Measurements from ENCODE around the gene NUBPL. TPM values are rescaled to one million over a fixed set of nuclear protein-coding genes. Genes with fewer than 3 reads are reported as not detected.
"Not testable (repeated sequence)": the region's sequence is repeated elsewhere in the genome, so short reads cannot be mapped to it uniquely, and the experiment has no call there.

The NUBPL gene
- total and polyA plus RNA-seq, 5 donors from 2014 or later = 4.2 to 9.9 (median 7.8) TPM

DNA sequence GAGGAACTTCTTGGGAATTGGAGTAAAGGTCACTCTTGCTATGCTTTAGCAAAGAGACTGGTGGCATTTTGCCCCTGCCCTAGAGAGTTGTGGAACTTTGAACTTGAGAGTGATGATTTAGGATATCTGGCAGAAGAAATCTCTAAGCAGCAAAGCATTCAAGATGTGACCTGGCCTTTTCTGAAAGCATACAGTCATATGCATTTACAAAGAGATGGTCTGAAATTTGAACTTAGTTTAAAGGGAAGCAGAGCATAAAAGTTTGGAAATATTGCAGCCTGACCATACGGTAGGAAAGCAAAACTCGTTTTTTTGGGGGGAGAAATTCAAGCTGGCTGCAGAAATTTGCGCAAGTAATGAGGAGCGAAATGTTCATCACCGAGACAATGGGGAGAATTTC is 60.9 kb downstream of the NUBPL start:
- no peak overlapping the region for H3K4me3 Mint-ChIP-seq
- DNase-seq (no peak), ATAC-seq (ENCODE audit: low read depth in 2 of 2) (no peak)
- Histone ChIP-seq H3K9me3 (ENCODE audit: control insufficient read depth in 2 of 2, low read length in 2 of 2) (peaks cover 10 to 23% of the 10 kb centered on the region in 2 experiments), H3K4me3 (ENCODE audit: low read depth, low read length) (no peak overlapping the region), H3K27ac (ENCODE audit: insufficient read depth, low read length, poor library complexity, severe bottlenecking) (no peak overlapping the region), H3K4me1 (ENCODE audit: control insufficient read depth, insufficient read depth, low read length, poor library complexity, severe bottlenecking) (no peaks in the 10 kb centered on the region), H3K27me3 (ENCODE audit: control insufficient read depth, insufficient read depth, low read length) (no peaks in the 10 kb centered on the region), H3K36me3 (ENCODE audit: control insufficient read depth, insufficient read depth, low read length) (peaks cover 2% of the 10 kb centered on the region)
- peaks cover 5 to 46% (median 20%) of the 10 kb centered on the region in 7 donors for H3K9me3 Mint-ChIP-seq
- peaks cover 51% of the 10 kb centered on the region for H3K36me3 Mint-ChIP-seq
- H3K27me3 Mint-ChIP-seq = no peaks in the 10 kb centered on the region
- peaks cover 0 to 16% (median 11%) of the 10 kb centered on the region in 4 donors for H3K4me1 Mint-ChIP-seq
- no peak overlapping the region for H3K27ac Mint-ChIP-seq

DNA sequence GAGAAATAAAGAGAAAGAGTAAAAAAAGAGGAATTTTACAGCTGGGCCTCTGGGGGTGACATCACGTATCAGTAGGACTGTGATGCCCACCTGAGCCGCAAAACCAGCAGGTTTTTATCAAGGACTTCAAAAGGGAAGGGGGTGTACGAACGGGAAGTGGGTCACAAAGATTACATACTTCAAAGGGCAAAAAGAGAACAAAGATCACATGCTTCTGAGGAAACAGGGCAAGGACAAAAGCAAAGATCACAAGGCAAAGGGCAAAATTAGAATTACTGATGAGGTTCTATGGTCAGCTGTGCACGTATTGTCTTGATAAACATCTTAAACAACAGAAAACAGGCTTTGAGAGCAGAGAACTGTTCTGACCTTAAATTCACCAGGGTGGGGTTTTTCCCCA is 91.7 kb downstream of the NUBPL start:
- peaks cover 0 to 24% (median 20%) of the 10 kb centered on the region in 7 donors for H3K9me3 Mint-ChIP-seq
- not testable (repeated sequence) for H3K4me3 Mint-ChIP-seq; ATAC-seq (ENCODE audit: low read depth in 2 of 2); H3K27ac Mint-ChIP-seq; H3K27ac ChIP-seq (ENCODE audit: insufficient read depth, low read length, poor library complexity, severe bottlenecking); H3K27me3 ChIP-seq (ENCODE audit: control insufficient read depth, insufficient read depth, low read length); DNase-seq; H3K27me3 Mint-ChIP-seq; H3K4me1 Mint-ChIP-seq; H3K4me3 ChIP-seq (ENCODE audit: low read depth, low read length); H3K4me1 ChIP-seq (ENCODE audit: control insufficient read depth, insufficient read depth, low read length, poor library complexity, severe bottlenecking); H3K36me3 ChIP-seq (ENCODE audit: control insufficient read depth, insufficient read depth, low read length)
- H3K9me3 ChIP-seq (ENCODE audit: control insufficient read depth in 2 of 2, low read length in 2 of 2) = peaks cover 14% of the 10 kb centered on the region in 2 experiments
- H3K36me3 Mint-ChIP-seq = peaks cover 39% of the 10 kb centered on the region

DNA sequence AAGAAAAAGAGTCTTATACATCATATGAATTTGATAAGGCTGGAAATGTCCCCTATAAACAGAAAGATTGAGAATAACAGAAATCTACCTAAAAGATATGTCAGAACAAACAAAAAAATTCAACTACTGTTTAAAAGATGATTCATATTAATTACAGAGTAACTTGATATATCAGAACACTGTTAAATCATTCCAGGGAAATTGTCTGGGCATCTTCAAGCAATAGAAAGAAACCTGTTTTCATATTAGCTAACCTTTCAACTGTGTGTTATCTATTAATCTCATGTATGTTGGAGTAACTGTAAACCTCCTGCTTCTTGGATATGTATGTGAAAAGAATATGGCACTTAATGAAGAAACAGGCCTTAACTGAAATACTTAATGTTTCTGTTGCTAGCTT is 96.7 kb downstream of the NUBPL start:
- Mint-ChIP-seq H3K4me3 (no peak overlapping the region), H3K9me3 (peaks cover 0 to 20% (median 8%) of the 10 kb centered on the region in 7 donors), H3K27me3 (no peaks in the 10 kb centered on the region), H3K4me1 (peaks cover 9 to 21% (median 19%) of the 10 kb centered on the region in 4 donors), H3K27ac (no peak overlapping the region), H3K36me3 (peaks cover 30% of the 10 kb centered on the region)
- Histone ChIP-seq H3K4me1 (ENCODE audit: control insufficient read depth, insufficient read depth, low read length, poor library complexity, severe bottlenecking) (no peaks in the 10 kb centered on the region), H3K36me3 (ENCODE audit: control insufficient read depth, insufficient read depth, low read length) (no peaks in the 10 kb centered on the region), H3K27ac (ENCODE audit: insufficient read depth, low read length, poor library complexity, severe bottlenecking) (no peak overlapping the region), H3K4me3 (ENCODE audit: low read depth, low read length) (no peak overlapping the region), H3K9me3 (ENCODE audit: control insufficient read depth in 2 of 2, low read length in 2 of 2) (peaks cover 3% of the 10 kb centered on the region in 2 experiments), H3K27me3 (ENCODE audit: control insufficient read depth, insufficient read depth, low read length) (no peaks in the 10 kb centered on the region)
- DNase-seq = no peak
- ATAC-seq (ENCODE audit: low read depth in 2 of 2) = no peak

GRCh38 chr14:31659278-31659677 is 98.1 kb downstream of the NUBPL start:
- peaks cover 24% of the 10 kb centered on the region for H3K36me3 Mint-ChIP-seq

GRCh38 chr14:31660191-31660590 is 99.0 kb downstream of the NUBPL start:
- H3K27me3 Mint-ChIP-seq = no peaks in the 10 kb centered on the region
- H3K27ac ChIP-seq (ENCODE audit: insufficient read depth, low read length, poor library complexity, severe bottlenecking) = no peak overlapping the region
- H3K36me3 Mint-ChIP-seq = peaks cover 21% of the 10 kb centered on the region
- peaks cover 14 to 23% (median 21%) of the 10 kb centered on the region in 4 donors for H3K4me1 Mint-ChIP-seq
- no peak overlapping the region for H3K27ac Mint-ChIP-seq
- H3K4me3 ChIP-seq (ENCODE audit: low read depth, low read length) = no peak overlapping the region
- H3K4me1 ChIP-seq (ENCODE audit: control insufficient read depth, insufficient read depth, low read length, poor library complexity, severe bottlenecking) = no peaks in the 10 kb centered on the region
- no peaks in the 10 kb centered on the region for H3K27me3 ChIP-seq (ENCODE audit: control insufficient read depth, insufficient read depth, low read length)
- H3K4me3 Mint-ChIP-seq = no peak overlapping the region
- ATAC-seq (ENCODE audit: low read depth in 2 of 2) (no peak), DNase-seq (no peak)
- no peaks in the 10 kb centered on the region for H3K36me3 ChIP-seq (ENCODE audit: control insufficient read depth, insufficient read depth, low read length)
- H3K9me3 Mint-ChIP-seq = peaks cover 3 to 20% (median 5%) of the 10 kb centered on the region in 7 donors
- H3K9me3 ChIP-seq (ENCODE audit: control insufficient read depth in 2 of 2, low read length in 2 of 2) = no peaks in the 10 kb centered on the region

More at GRCh38 chr14:31659278-31659677, 98.1 kb downstream of the NUBPL start:
- Histone ChIP-seq H3K4me1 (ENCODE audit: control insufficient read depth, insufficient read depth, low read length, poor library complexity, severe bottlenecking) (no peaks in the 10 kb centered on the region), H3K27me3 (ENCODE audit: control insufficient read depth, insufficient read depth, low read length) (no peaks in the 10 kb centered on the region), H3K36me3 (ENCODE audit: control insufficient read depth, insufficient read depth, low read length) (no peaks in the 10 kb centered on the region), H3K27ac (ENCODE audit: insufficient read depth, low read length, poor library complexity, severe bottlenecking) (no peak overlapping the region), H3K9me3 (ENCODE audit: control insufficient read depth in 2 of 2, low read length in 2 of 2) (no peaks in the 10 kb centered on the region), H3K4me3 (ENCODE audit: low read depth, low read length) (no peak overlapping the region)
- H3K4me3 Mint-ChIP-seq = peak overlapping the region in 1 of 4 donors; percentile 5
- DNase-seq (no peak), ATAC-seq (ENCODE audit: low read depth in 2 of 2) (no peak)
- peaks cover 0 to 18% (median 8%) of the 10 kb centered on the region in 7 donors for H3K9me3 Mint-ChIP-seq
- H3K27ac Mint-ChIP-seq = peak overlapping the region in 1 of 3 donors; percentile 63
- H3K4me1 Mint-ChIP-seq = peaks cover 14 to 23% (median 22%) of the 10 kb centered on the region in 4 donors
- no peaks in the 10 kb centered on the region for H3K27me3 Mint-ChIP-seq

GRCh38 chr14:31660728-31661127 is 99.5 kb downstream of the NUBPL start:
- ATAC-seq (ENCODE audit: low read depth in 2 of 2) = no peak
- Mint-ChIP-seq H3K4me1 (peaks cover 14 to 23% (median 23%) of the 10 kb centered on the region in 4 donors), H3K9me3 (peaks cover 3 to 24% (median 8%) of the 10 kb centered on the region in 7 donors)

GRCh38 chr14:31668348-31668747 is 107.1 kb downstream of the NUBPL start:
- H3K36me3 Mint-ChIP-seq = peaks cover 36% of the 10 kb centered on the region
- no peak overlapping the region for H3K4me3 Mint-ChIP-seq
- H3K27me3 ChIP-seq (ENCODE audit: control insufficient read depth, insufficient read depth, low read length) = no peaks in the 10 kb centered on the region
- no peak for ATAC-seq (ENCODE audit: low read depth in 2 of 2)
- no peaks in the 10 kb centered on the region for H3K9me3 ChIP-seq (ENCODE audit: control insufficient read depth in 2 of 2, low read length in 2 of 2)
- no peaks in the 10 kb centered on the region for H3K27me3 Mint-ChIP-seq
- H3K36me3 ChIP-seq (ENCODE audit: control insufficient read depth, insufficient read depth, low read length) = no peaks in the 10 kb centered on the region
- DNase-seq = no peak
- H3K9me3 Mint-ChIP-seq = peaks cover 6 to 40% (median 11%) of the 10 kb centered on the region in 7 donors
- H3K4me3 ChIP-seq (ENCODE audit: low read depth, low read length) = no peak overlapping the region
- H3K27ac ChIP-seq (ENCODE audit: insufficient read depth, low read length, poor library complexity, severe bottlenecking) = no peak overlapping the region
- peaks cover 0 to 14% (median 5%) of the 10 kb centered on the region in 4 donors for H3K4me1 Mint-ChIP-seq
- H3K27ac Mint-ChIP-seq = no peak overlapping the region
- no peaks in the 10 kb centered on the region for H3K4me1 ChIP-seq (ENCODE audit: control insufficient read depth, insufficient read depth, low read length, poor library complexity, severe bottlenecking)

More at GRCh38 chr14:31660728-31661127, 99.5 kb downstream of the NUBPL start:
- H3K4me3 Mint-ChIP-seq = no peak overlapping the region
- H3K27ac Mint-ChIP-seq = no peak overlapping the region
- H3K36me3 Mint-ChIP-seq = peaks cover 19% of the 10 kb centered on the region
- H3K27me3 Mint-ChIP-seq = no peaks in the 10 kb centered on the region
- H3K27ac ChIP-seq (ENCODE audit: insufficient read depth, low read length, poor library complexity, severe bottlenecking) = no peak overlapping the region
- H3K9me3 ChIP-seq (ENCODE audit: control insufficient read depth in 2 of 2, low read length in 2 of 2) = no peaks in the 10 kb centered on the region
- no peak overlapping the region for H3K4me3 ChIP-seq (ENCODE audit: low read depth, low read length)
- no peak for DNase-seq
- no peaks in the 10 kb centered on the region for H3K27me3 ChIP-seq (ENCODE audit: control insufficient read depth, insufficient read depth, low read length)
- no peaks in the 10 kb centered on the region for H3K36me3 ChIP-seq (ENCODE audit: control insufficient read depth, insufficient read depth, low read length)
- no peaks in the 10 kb centered on the region for H3K4me1 ChIP-seq (ENCODE audit: control insufficient read depth, insufficient read depth, low read length, poor library complexity, severe bottlenecking)

DNA sequence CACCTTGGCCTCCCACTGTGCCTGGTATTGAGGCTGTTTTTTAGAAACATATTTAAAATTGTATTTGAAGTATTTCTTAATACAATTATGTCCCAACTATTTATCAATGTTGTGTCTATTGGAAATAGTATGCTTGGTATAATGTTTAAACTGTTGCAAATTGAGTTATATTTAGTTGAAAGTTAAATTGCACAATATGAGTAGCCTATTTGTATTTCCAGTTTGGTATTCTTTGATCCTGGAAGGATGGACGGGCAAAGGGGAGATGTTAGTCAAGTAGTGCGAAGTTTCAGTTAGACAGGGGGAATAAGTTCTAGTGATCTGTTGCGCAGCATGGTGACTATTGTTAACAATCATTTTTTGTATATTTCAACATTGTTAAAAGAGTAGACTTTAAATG is 111.5 kb downstream of the NUBPL start:
- H3K27ac Mint-ChIP-seq = no peak overlapping the region
- Histone ChIP-seq H3K27me3 (ENCODE audit: control insufficient read depth, insufficient read depth, low read length) (no peaks in the 10 kb centered on the region), H3K4me3 (ENCODE audit: low read depth, low read length) (no peak overlapping the region), H3K9me3 (ENCODE audit: control insufficient read depth in 2 of 2, low read length in 2 of 2) (no peaks in the 10 kb centered on the region), H3K4me1 (ENCODE audit: control insufficient read depth, insufficient read depth, low read length, poor library complexity, severe bottlenecking) (no peaks in the 10 kb centered on the region), H3K36me3 (ENCODE audit: control insufficient read depth, insufficient read depth, low read length) (no peaks in the 10 kb centered on the region), H3K27ac (ENCODE audit: insufficient read depth, low read length, poor library complexity, severe bottlenecking) (no peak overlapping the region)
- no peak for DNase-seq
- peaks cover 34% of the 10 kb centered on the region for H3K36me3 Mint-ChIP-seq
- H3K27me3 Mint-ChIP-seq = no peaks in the 10 kb centered on the region
- ATAC-seq (ENCODE audit: low read depth in 2 of 2) = no peak
- peaks cover 0 to 3% (median 1%) of the 10 kb centered on the region in 4 donors for H3K4me1 Mint-ChIP-seq
- H3K4me3 Mint-ChIP-seq = no peak overlapping the region
- H3K9me3 Mint-ChIP-seq = peaks cover 3 to 17% (median 6%) of the 10 kb centered on the region in 7 donors
